Measurements from ENCODE around the gene TCF4. TPM values are rescaled to one million over a fixed set of nuclear protein-coding genes. Genes with fewer than 3 reads are reported as not detected.

TCF4 gene
- total and polyA plus RNA-seq, 2 donors (not counting 1 experiment from before 2014, with no cell fraction given), result 68.5 to 353 TPM

DNA sequence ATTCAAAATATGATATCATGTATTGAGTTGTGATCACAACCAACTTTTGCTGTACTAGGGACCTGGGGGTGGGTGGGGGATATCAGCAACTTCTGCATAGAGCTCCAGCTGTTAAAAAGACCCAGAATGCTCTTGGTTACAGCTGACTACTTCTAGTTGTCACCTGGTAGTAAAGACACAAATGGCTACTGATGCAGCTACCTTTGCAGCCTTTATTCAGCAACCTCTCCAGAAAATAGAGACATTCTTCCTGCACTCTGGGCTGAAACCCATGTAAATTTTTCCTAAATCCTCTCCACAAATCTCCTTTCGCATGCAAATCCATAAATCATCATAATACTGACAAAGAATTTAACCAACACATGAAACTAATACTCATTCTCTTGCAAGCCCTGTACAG is 238.3 kb downstream of the TCF4 start:
- ATAC-seq (ENCODE audit: low read depth) (peak; percentile 45), DNase-seq (no peak)
- H3K27ac Mint-ChIP-seq, result no peak overlapping the region
- Histone ChIP-seq H3K79me2 (ENCODE audit: control insufficient read depth, insufficient read depth, low read length) (no peaks in the 10 kb centered on the region), H4K20me1 (ENCODE audit: control insufficient read depth, insufficient read depth, low read length, poor library complexity, severe bottlenecking) (no peaks in the 10 kb centered on the region), H3K9me3 (ENCODE audit: control extremely low read depth in 1 of 3, control insufficient read depth in 2 of 3, insufficient read depth in 1 of 3, low read length in 2 of 3) (no peaks in the 10 kb centered on the region), H3K4me1 (ENCODE audit: control insufficient read depth in 2 of 2, insufficient read depth in 2 of 2, low read length in 2 of 2) (peaks cover under 1 to 3% of the 10 kb centered on the region in 2 donors), H3K27me3 (replicated peaks in 1 of 4; ENCODE audit: control extremely low read depth in 1 of 4, control insufficient read depth in 3 of 4, insufficient read depth in 4 of 4, low read length in 3 of 4) (no peaks in the 10 kb centered on the region), H2AFZ (ENCODE audit: insufficient read depth, low read depth, low read length, poor library complexity, severe bottlenecking) (no peak overlapping the region), H3K9ac (ENCODE audit: low read length) (no peak overlapping the region), H3K27ac (ENCODE audit: low read length in 2 of 2) (no peak overlapping the region), H3K4me2 (replicated peaks; ENCODE audit: low read depth, low read length, poor library complexity, severe bottlenecking) (no peak overlapping the region), H3K36me3 (replicated peaks in 1 of 2; ENCODE audit: control extremely low read depth in 1 of 2, control insufficient read depth in 1 of 2, extremely low read depth in 1 of 2, insufficient read depth in 2 of 2, low read length in 1 of 2) (peaks cover 0 to 2% of the 10 kb centered on the region in 2 experiments), H3K4me3 (ENCODE audit: control extremely low read depth in 1 of 5, extremely low read depth in 1 of 5, insufficient read depth in 1 of 5, low read depth in 2 of 5, low read length in 4 of 5) (no peak overlapping the region)
- POLR2A ChIA-PET, result no interaction called here
- intact Hi-C loops (cut with micrococcal nuclease), result no loop called here
- peaks cover 3% of the 10 kb centered on the region for H3K27me3 Mint-ChIP-seq
- no peak for TF ChIP-seq EZH2 (IDR thresholded peaks at IDR 0.05; ENCODE audit: borderline replicate concordance, insufficient read depth, low read depth, low read length, poor library complexity, severe bottlenecking)
- TF ChIP-seq, protein P1, sequence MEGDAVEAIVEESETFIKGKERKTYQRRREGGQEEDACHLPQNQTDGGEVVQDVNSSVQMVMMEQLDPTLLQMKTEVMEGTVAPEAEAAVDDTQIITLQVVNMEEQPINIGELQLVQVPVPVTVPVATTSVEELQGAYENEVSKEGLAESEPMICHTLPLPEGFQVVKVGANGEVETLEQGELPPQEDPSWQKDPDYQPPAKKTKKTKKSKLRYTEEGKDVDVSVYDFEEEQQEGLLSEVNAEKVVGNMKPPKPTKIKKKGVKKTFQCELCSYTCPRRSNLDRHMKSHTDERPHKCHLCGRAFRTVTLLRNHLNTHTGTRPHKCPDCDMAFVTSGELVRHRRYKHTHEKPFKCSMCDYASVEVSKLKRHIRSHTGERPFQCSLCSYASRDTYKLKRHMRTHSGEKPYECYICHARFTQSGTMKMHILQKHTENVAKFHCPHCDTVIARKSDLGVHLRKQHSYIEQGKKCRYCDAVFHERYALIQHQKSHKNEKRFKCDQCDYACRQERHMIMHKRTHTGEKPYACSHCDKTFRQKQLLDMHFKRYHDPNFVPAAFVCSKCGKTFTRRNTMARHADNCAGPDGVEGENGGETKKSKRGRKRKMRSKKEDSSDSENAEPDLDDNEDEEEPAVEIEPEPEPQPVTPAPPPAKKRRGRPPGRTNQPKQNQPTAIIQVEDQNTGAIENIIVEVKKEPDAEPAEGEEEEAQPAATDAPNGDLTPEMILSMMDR (IDR thresholded peaks at IDR 0.05), result no peak
- no peaks in the 10 kb centered on the region for H3K9me3 Mint-ChIP-seq (ENCODE audit: insufficient read depth)
- 73% methylated on average over 1 of the region's 1 CpG for WGBS (ENCODE audit: insufficient coverage)
- no peak overlapping the region for H3K4me3 Mint-ChIP-seq
- CTCF ChIA-PET, result interaction anchor here (2.1 kb wide), 1 partner anchor 115 kb away, joined by 7 read pairs; no protein-coding TSS in a partner anchor
- peaks cover 18% of the 10 kb centered on the region for H3K4me1 Mint-ChIP-seq

DNA sequence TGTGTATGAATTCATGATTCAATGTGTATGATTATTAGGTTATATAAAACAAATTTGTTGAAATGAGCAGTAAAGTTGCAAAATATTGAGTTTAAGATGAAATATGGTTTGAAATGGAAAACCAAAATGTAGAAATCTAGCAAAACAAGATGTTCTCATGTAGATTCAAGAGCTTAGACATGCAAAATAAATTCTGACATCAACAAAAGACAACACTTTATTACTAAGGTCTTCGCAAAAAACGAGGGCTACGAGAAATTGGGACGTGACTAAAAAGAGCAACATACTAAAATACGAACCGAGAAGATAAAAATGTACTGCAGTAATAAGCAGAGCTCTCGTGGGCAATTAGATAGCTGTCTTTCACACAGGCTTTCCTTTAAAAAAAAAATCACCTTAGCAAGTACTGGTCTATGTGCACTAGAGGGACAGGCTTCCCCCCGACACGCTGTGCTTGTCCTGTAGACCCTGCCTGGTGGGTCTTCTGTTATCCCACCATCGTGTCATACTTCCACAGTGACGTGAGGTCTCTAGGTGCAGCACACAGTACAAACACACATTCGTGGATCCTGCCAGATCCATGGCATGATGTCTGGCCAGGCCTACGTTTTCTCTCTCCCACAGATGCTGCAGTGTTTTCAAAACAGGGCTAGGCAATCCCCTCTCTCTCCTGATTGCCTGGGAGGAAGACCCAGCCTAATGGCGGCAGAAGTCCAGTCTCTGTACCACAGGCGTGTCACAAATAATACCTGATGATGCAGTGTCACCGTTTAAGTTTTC is 240.8 kb downstream of the TCF4 start:
- Histone ChIP-seq H3K27ac (ENCODE audit: low read length in 2 of 2) (no peak overlapping the region), H3K4me1 (ENCODE audit: control insufficient read depth in 2 of 2, insufficient read depth in 2 of 2, low read length in 2 of 2) (peaks cover 0 to 3% of the 10 kb centered on the region in 2 donors), H3K36me3 (replicated peaks in 1 of 2; ENCODE audit: control extremely low read depth in 1 of 2, control insufficient read depth in 1 of 2, extremely low read depth in 1 of 2, insufficient read depth in 2 of 2, low read length in 1 of 2) (peaks cover 0 to 2% of the 10 kb centered on the region in 2 experiments), H3K9ac (ENCODE audit: low read length) (no peak overlapping the region), H3K9me3 (ENCODE audit: control extremely low read depth in 1 of 3, control insufficient read depth in 2 of 3, insufficient read depth in 1 of 3, low read length in 2 of 3) (no peaks in the 10 kb centered on the region), H3K27me3 (replicated peaks in 1 of 4; ENCODE audit: control extremely low read depth in 1 of 4, control insufficient read depth in 3 of 4, insufficient read depth in 4 of 4, low read length in 3 of 4) (no peaks in the 10 kb centered on the region), H3K4me3 (ENCODE audit: control extremely low read depth in 1 of 5, extremely low read depth in 1 of 5, insufficient read depth in 1 of 5, low read depth in 2 of 5, low read length in 4 of 5) (no peak overlapping the region), H3K79me2 (ENCODE audit: control insufficient read depth, insufficient read depth, low read length) (no peaks in the 10 kb centered on the region), H2AFZ (ENCODE audit: insufficient read depth, low read depth, low read length, poor library complexity, severe bottlenecking) (no peak overlapping the region), H4K20me1 (ENCODE audit: control insufficient read depth, insufficient read depth, low read length, poor library complexity, severe bottlenecking) (no peaks in the 10 kb centered on the region), H3K4me2 (replicated peaks; ENCODE audit: low read depth, low read length, poor library complexity, severe bottlenecking) (no peak overlapping the region)
- H3K4me1 Mint-ChIP-seq, result peaks cover 15% of the 10 kb centered on the region
- no peak for TF ChIP-seq EZH2 (IDR thresholded peaks at IDR 0.05; ENCODE audit: borderline replicate concordance, insufficient read depth, low read depth, low read length, poor library complexity, severe bottlenecking)
- TF ChIP-seq, protein P1 (IDR thresholded peaks at IDR 0.05), result no peak
- ATAC-seq (ENCODE audit: low read depth) (no peak), DNase-seq (no peak)
- WGBS (ENCODE audit: insufficient coverage), result 98% methylated on average over 14 of the region's 16 CpGs
- H3K9me3 Mint-ChIP-seq (ENCODE audit: insufficient read depth), result no peaks in the 10 kb centered on the region
- no peak overlapping the region for H3K27ac Mint-ChIP-seq
- CTCF ChIA-PET, result no interaction called here
- intact Hi-C loops (cut with micrococcal nuclease), result no loop called here
- no peak overlapping the region for H3K4me3 Mint-ChIP-seq
- H3K27me3 Mint-ChIP-seq, result no peaks in the 10 kb centered on the region
- POLR2A ChIA-PET, result no interaction called here

Measured in B cell (primary cell).